SH-SY5Y (cell line): ENCODE measurements around the gene GFM2.

ENCODE experiments used
- GATA2 ChIP-seq: IDR thresholded peaks from 2 replicates; pipeline ENCODE4 v1.6.1; 2011; ENCODE audit warnings: mild to moderate bottlenecking, low read depth, low read length
- GATA3 ChIP-seq: IDR thresholded peaks from 2 replicates; pipeline ENCODE4 v1.6.1; 2011; ENCODE audit warnings: low read depth, mild to moderate bottlenecking, low read length, moderate library complexity

Gene GFM2

GRCh38 chr5:74763504-74763903 lies 3.4 kb downstream of the GFM2 start:
- no peak for TF ChIP-seq GATA2
- no peak for TF ChIP-seq GATA3

DNA sequence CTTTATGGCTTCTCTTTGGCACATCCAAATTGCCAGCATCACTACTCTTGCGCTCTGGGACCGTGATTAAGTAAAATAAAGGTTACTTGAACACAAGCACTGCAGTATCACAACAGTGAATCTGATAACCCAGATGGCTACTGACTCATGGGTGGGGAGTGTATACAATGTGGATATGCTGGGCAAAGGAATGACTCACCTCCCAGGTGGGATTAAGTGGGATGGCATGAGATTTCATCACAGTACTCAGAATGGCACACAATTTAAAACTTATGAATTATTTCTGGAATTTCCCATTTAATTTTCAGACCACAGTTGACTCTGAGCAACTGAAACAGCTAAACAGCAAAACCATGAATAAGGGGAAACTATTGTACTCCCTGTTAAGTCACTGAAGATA lies 4.3 kb downstream of the GFM2 start:
- TF ChIP-seq GATA3 (no peak), GATA2 (no peak)

- TF ChIP-seq GATA2 (no peak), GATA3 (no peak)
Observed at GRCh38 chr5:74761241-74761640, 5.7 kb downstream of the GFM2 start.

GRCh38 chr5:74738406-74738805 lies 28.5 kb downstream of the GFM2 start:
- no peak for TF ChIP-seq GATA2
- no peak for TF ChIP-seq GATA3

DNA sequence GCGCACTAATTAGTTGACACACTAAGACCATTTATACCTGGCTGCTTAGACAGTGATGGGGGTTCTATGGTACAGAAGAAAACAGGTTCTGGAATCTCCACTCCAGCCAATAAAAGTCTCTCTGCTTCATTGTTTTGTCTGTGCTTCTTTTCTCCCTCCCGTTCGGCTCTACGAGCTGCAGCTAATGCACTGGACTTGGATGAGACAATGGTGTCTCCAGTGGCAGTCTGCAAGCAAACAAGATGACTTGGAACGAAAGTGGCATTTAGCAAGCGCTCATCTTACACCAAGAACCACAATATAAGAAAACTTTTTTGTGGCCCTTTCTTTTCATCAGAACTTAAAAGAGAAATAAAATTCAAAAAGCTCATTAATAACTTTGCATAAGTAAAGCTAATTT lies 30.2 kb downstream of the GFM2 start:
- TF ChIP-seq GATA3 (no peak), GATA2 (no peak)

GRCh38 chr5:74725331-74725730 lies 41.6 kb downstream of the GFM2 start:
- TF ChIP-seq GATA2, result no peak
- no peak for TF ChIP-seq GATA3

DNA sequence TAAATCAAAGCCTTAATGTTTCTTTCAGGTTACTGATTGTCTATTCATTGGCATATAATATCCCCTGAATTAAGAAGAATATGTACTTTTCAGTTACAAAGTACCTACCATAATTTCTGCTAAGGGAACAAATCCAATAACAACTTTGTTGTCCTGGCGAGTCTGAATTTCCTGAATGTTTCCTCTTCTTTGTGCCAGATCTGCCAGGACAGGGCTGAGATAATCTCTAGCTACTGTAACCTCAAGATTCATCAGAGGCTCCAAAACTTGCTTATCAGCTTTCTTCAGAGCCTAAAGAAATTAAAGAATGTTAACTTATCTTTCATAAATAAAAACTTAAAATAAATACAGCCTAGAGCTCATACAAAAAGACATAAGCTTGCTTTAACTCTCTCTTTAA lies 44.6 kb downstream of the GFM2 start:
- TF ChIP-seq GATA3, result no peak

DNA sequence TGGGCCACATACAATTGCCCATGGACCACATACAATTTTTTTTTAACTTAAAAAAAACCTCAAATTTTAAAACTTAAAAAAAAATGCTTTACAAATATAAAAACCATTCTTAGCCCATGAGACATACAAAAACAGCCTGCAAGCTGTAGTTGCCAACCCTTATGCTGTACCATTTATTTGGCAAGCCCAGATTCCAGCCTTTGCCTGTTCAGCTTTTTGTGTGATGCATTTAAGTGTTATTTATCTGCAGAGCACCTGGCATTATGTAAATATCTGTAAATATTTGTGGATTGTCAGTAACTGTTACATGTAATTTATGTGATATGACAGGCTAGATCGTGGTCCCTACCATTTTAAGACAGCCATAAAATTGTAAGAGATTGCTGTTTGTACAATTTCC lies 49.3 kb downstream of the GFM2 start:
- TF ChIP-seq GATA3 (no peak), GATA2 (no peak)

GRCh38 chr5:74693191-74693590 lies 73.7 kb downstream of the GFM2 start:
- TF ChIP-seq GATA3, result no peak
- TF ChIP-seq GATA2, result no peak

- no peak for TF ChIP-seq GATA3
- no peak for TF ChIP-seq GATA2
Observed at GRCh38 chr5:74686962-74687751, 79.8 kb downstream of the GFM2 start.

GRCh38 chr5:74685979-74686631 lies 80.8 kb downstream of the GFM2 start:
- TF ChIP-seq GATA3 (no peak), GATA2 (no peak)

- TF ChIP-seq GATA3, result no peak
- TF ChIP-seq GATA2, result no peak
Observed at GRCh38 chr5:74684900-74685851, 81.7 kb downstream of the GFM2 start, which contains the start of gene HEXB. HEXB (plus strand) TSS chr5:74685233; CDS start chr5:74685261, 28 bp downstream.

- TF ChIP-seq GATA3 (no peak), GATA2 (no peak)
Observed at GRCh38 chr5:74679966-74680365, 87.0 kb downstream of the GFM2 start.

DNA sequence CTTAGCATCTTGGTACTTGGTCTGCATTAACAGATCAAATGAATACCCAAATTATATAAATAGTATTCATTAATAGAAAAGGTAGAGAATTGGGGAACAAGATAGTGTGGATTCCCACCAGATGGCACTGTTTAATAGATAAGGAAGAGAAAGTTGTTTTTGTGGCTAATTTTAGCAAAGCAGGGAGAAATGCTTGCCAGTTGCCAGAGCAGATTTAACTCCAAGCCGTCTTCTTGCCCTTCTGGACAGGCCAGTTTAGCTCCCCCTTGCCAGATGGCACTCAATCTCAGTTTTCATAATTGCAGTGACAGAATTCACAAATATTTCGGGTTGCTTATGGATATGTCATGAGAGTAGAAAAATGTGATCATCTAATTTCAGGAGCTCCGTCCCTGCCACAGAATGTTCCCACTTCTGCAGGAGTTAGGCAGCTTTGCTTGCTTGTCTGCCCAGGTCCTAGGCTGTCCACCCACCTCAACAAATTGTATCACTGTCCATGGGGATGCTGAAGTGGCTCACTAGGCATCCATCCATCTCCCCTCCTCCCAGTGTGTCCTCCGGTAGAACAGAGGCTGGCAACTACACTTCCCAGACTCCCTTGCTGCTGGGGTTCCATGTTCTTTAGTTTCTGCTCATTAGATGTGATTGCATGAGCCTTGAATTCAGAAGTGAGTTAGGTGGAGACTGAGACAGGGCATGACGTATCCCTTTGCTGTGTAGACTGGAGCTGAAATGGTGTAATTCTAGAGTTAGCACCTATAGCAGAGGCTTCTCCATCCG lies 93.7 kb downstream of the GFM2 start:
- no peak for TF ChIP-seq GATA2
- no peak for TF ChIP-seq GATA3
